Superior temporal gyrus (tissue), 1 donor: ENCODE measurements around the gene ZC3H4.
"Not testable (repeated sequence)": the region's sequence is repeated elsewhere in the genome, so short reads cannot be mapped to it uniquely, and the experiment has no call there.

Experiments
- DNase-seq: peaks from one replicate; pipeline ENCODE4 v3.0.0-alpha.2; 2016; ENCODE audit errors: extremely low spot score

ZC3H4 gene

DNA sequence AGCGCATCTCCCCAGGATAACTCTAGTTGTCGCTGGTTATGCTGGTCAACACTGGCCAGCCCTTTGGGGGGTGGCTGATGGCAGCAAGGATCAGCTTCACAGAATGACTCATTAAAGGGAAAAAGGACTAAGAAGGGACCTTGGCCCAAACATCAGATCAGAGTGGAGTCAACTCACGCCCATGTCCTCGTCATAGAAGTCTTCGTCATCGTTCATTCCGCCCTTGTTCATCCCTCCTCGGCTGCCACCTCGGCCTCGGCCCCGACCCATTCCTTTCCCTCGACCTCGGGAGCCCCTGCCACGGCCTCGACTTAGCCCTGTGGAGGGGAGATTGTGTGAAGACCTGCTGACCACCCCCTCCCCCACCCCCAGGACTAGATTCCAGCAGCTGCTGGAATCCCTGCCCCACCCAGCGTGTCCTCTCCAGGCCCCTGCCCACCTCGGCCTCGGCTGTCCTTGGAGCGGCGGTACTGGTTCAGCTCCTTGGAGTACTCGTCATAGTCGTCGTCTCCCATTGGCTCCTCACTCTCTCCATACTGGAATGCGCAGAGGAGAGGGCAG is 28.6 kb downstream of the ZC3H4 start:
- no peak for DNase-seq

DNA sequence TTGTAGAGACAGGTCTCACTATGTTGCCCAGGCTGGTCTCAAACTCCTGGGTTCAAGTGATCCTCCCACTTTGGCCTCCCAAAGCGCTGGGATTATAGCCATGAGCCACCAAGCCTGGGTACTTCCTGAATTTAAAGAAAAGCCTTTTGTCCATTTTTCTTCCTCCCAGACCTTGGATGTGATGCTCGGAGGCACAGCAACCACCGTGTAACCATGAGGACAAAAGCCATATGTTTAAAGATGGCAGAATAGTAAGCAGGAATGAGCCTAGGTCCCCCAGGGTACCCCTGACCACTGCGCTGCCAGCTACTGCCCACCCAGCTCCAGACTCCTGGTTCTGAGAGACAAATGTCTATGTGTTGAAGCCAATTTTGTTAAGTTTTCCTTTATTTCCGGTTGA is 31.1 kb downstream of the ZC3H4 start:
- no peak for DNase-seq

DNA sequence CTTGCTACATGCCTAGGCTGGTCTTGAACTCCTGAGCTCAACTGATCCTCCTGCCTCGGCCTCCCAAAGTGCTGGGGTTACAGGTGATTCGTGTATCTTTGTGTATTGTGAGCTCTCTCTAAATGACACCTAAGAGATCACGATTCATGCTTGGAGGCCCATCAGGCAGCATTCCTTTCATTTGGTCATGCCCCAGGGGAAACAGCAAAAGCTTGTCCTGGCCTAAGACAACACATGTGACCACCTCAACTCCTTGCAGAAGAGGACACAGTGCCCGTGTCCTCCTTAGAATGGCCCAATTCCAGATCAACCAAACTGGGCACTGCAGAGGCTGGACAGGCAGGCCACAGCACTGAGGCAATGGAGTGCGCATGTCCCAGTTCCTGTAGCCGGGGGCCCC is 32.5 kb downstream of the ZC3H4 start:
- no peak for DNase-seq

DNA sequence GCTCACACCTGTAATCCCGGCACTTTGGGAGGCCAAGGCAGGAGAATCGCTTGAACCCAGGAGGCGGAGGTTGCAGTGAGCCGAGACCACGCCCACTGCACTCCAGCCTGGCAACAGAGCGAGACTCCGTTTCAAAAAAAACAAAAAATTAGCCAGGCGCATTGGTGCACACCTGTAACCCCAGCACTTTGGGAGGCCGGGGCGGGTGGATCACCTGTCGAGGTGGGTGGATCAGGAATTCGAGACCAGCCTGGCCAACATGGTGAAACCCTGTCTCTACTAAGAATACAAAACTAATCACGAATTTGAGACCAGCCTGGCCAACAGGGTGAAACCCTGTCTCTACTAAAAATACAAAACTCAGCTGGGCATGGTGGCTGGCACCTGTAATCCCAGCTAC is 35.2 kb downstream of the ZC3H4 start:
- not testable (repeated sequence) for DNase-seq

DNA sequence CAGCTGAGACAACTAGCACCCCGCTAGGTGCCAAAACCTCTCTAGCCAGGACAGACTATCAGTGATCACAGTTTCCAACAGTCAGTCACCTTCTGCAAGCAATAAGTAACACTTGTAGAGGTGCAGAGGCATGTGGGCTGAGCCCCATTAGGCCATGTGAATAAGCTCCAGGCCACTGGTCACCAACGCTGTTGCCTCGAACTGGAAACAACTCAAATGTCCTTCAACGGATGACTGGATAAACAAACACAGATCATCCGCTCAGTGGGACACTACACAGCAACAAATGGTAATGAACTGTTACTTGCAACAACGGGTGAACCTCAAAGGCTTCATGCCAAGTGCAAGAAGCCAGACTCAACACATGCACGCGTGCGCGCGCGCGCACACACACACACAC is 37.6 kb downstream of the ZC3H4 start:
- no peak for DNase-seq

DNA sequence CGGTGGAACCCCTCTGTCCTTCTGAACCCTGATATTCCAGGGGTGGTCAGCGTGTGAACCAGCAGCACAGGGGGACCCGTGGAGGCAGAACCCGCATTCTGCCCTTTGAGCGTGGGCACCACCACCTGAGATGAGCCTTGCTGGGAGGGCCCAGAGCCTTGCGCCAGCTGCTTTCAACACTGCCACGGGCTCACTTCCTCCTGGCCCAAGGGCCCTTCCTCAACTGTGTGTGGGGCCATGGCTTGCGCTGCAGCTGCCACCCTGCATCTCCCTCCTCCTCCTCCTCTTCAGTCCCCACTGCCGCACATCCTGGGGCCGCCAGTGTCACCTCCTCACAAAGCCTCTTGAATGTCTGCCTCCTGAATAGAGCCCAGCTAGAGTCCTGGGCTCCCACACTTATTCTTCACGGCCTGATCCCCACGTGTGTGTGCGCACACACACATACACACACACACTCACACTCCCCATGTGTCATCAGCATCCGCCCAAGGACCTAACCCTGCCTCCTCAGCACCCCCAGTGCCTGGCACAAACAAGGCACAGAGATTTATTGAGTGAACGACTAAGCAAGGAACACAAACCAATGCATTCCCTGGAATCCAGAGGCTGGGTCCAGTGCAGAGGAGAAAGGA is 38.3 kb downstream of the ZC3H4 start:
- no peak for DNase-seq

DNA sequence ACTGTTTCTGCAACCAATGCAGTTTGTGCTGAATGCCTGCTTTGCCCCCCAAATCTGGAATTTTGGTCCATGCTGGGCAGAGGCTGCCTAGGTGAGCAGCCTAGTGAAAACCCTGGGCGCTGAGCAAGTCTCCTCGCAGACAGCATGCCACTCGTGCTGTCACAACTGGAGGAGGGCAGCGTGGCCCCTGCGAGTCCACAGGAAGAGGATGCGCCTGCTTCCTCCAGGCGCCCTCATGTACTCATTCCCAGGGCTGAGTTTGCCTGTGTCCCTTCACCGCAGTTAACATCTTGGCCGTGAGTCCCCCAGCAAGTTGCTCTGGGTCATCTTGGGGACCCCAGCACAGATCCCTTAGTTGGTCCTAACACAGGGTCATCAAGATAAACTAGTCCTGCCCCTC is 39.0 kb downstream of the ZC3H4 start:
- DNase-seq = no peak

DNA sequence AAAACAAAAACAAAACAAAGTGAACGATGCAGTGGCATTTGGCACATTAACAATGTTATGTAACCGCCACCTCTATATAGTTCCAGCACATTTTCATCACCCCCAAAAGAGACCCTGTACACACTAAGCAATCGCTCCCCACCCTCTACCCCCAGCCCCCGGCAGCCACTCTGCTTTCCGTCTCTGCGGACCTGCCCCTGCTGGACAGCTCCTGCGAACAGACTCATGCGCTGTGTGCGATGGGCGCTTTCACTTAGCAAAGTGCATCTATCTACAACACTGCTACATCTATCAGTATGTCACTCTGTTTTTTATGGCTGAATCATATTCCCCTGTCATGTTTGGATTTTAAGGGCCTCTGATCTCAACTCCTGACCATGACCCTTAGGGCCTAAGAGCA is 40.0 kb downstream of the ZC3H4 start:
- no peak for DNase-seq

DNA sequence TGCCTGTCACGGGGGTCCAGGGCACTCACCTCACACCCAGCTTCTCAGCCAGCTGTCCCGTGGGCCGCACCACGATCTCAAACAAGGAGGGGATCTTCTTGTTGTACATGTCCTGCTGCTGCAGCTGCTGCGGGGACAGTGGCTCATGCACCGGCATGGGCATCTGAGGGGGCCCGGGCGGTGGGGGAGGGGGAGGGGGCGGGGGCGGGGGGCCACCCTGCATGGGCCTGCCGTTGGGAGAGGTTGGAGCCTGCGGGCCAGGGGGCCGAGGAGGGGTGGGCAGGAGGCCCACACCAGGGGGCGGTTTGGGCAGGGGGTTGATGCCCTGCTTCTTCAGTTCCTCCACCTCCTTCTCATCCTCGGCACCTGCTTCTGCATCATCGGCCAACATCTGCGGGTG is 41.3 kb downstream of the ZC3H4 start:
- DNase-seq = no peak

DNA sequence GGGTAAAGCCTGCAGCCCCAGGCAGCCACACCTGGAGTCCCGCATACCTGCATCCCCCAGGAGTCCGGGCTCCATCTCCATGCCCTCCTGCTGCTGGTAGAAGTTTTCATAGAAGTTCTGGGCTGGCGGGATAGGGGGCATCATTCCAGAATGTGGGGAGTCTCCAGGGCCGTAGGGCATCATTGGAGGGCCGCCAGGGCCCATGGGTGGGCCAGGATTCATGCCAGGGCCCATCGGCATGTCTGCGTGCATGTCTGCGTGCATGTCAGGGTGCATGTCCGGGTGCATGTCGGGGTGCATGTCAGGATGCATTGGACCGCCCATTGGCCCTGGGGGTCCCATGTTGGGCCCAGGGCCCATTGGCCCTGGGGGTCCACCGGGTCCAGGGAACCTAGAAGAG is 41.8 kb downstream of the ZC3H4 start:
- no peak for DNase-seq

DNA sequence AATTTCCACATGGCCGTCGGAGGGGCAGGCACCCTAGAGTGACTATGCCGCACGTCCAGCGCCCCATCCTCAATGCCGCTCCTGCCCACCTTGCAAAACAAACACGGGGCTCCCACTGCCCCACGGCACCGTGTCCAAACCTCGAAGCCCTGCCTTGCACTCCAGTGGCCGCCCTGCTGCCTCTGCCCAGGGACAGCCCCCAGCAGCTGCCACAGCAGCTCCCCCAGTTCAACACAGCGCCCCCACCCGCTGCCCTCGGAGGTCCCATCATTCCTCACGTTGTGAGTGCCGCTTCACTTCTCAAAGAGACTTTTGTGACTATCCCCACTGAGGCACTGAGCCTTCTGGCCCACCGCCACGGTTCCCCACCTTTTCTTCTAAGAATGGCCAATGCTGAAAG is 42.8 kb downstream of the ZC3H4 start:
- no peak for DNase-seq

DNA sequence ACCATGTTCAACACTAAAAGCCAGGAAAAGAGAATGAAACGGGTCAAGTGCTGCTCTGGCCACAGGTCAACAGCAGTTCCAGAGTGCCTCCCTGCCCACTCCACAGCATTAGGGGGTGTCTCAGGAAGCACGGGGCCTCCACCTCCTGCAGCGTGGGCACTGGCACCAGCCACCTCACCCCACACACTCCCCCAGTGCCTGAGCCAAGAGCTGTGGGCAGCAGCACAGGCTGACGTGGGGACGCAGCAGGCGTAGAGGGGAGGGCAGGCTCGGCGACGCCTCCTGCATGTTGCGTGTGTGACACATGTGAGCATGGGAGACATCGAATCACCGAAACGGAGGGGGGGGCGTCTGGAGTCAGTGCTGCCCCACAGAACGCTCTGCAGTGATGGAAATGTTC is 43.8 kb downstream of the ZC3H4 start:
- no peak for DNase-seq

DNA sequence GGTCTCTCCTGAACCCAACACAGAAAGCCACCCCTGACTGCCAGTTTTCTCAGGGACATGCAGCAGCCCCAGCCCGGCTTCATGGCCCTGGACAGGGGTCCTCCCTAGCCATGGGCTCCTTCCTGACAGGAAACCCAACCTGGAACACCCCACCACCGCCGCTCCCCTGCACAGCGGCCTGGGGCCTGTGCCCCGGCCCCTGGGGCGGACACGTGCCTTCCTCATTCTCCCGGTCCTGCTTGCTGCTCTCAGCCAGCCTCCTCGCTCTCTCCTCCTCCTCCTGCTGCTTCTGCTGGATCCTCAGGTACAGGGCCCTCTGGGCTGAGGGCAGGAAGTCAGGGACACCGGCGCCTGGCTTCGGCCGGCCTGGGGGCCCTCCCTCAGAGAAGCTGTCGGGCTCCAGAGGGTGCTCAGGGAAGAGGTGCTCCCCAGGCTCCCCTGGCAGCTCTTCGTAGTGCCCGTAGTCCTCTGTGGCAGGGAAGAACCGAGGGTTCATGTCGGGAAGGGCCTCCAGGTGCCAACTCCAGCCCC is 44.6 kb downstream of the ZC3H4 start:
- DNase-seq = no peak

DNA sequence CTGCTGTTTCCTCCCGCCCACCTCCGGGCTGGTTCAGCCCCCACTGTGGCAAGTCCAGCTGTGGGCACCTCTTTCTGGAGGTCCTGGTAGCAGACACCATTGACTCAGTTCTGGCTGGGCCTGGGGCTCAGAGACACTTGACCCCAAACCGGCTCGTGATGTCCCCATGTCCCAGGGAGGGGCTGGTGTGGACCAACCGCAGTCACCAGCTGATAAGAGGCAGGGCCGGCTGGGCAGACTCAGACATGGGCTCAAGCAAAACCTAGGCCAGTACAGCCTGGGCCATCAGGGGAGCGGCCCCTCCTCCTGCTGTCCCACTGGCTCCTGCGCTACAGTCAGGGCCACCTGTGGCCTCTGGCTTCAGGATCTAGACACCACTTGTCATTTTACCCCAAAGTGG is 45.3 kb downstream of the ZC3H4 start:
- no peak for DNase-seq

DNA sequence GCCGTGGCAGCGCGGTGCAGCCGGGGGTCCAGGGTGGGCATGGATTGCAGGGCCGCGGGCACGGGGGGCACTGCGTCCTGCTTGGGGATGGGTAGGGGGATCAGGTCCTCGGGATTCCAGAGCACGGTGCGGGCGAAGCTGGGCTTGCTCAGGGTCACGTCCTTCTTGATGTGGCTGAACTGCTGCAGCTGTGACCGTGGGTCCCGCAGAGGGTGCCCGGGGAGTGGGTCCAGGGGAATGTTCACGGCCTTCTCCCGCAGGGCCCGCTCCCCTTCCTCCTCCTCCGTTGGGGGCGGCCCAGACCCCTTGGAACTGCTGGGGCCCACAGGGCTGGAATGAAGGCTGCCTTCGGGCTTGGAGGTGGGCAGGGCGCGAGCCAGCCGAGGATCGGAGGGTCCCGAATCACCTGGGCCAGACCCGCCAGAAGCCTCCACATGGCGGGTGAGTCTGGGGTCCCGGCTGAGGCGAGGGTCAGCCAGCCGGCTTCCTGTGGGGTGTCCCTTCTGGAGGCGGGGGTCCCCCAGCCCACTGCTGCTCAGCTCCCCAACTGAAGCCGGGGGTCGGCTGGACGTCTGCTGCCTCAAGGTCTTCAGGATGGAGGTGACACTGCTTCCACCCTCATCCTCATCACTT is 46.2 kb downstream of the ZC3H4 start:
- no peak for DNase-seq

DNA sequence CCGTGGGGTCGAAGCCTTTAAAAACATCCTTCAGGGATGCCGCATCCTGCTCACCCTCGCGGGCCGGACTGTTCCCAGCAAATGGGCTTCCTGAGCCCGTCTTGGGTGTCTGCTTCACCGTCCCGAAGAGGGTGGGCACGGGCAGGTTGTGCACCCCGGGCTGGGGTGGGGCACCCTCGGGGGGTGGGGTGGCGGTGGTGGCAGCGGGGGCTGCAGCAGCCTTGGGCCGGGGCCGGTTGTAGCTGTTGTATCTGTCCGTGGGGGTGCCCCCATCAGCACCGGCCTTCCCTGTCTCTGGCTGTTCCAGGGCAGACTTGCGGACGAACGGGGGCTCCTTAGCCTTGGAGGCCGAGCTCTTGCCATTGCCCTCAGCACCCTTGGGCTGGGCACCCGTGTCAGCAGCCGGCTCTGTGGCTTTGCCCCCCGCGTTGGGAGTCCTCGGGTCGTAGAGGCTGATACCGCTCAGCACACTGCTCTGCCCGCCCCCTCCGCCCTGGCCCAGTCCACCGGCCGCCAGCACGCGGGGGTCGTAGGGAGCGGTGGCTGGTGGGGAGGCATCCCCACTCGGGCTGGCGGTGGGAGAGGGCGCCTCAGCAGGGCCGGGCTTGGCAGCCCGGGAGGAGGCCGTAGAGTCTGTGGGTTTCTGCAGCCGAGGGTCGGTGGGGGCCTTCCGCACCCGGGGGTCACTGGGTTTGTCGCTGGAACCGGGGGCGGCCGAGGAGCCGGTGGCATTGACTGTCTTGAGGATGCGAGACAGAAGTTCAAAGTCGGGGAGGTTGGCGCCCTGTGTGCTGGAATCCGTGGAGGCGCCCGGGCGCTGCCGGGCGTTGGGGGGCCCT is 47.0 kb downstream of the ZC3H4 start:
- no peak for DNase-seq

DNA sequence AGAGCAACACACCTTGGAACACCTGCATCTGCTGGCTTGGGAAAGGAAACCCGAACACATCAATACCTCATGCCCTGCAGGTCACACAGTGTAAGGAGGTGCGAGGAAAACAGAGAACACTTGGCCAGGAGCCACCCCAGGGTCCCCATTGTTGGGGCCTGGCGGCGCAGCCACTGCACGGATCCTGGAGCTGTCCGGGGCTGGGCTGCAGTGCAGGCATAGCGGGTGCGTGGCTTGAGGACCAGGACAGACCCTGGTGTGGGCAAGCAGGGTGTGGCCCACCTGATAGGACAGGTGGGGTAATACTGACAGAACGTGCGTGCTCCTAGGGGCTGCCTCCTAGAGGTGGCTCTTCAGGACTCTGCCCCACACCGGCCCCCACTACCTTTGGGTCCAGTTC is 48.3 kb downstream of the ZC3H4 start:
- DNase-seq = no peak

DNA sequence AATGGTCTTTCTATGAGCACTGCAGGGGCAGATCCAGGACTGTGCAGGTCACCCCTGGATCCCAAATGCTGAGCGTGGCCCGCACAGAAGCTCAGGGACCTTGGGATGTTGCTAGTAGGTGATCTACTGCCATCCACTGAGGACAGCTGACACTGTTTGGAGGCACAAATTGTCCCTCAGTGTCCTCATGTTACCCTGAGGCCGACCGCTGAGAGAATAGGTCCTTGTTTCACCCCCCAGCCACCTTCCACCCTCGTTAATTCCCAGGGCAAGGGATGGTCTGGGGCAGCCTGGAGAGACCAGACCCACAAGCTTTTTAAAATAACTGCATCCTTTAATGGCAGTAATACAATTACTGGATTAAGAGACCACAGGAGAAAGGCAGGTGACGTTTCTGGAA is 49.7 kb downstream of the ZC3H4 start:
- DNase-seq = no peak

DNA sequence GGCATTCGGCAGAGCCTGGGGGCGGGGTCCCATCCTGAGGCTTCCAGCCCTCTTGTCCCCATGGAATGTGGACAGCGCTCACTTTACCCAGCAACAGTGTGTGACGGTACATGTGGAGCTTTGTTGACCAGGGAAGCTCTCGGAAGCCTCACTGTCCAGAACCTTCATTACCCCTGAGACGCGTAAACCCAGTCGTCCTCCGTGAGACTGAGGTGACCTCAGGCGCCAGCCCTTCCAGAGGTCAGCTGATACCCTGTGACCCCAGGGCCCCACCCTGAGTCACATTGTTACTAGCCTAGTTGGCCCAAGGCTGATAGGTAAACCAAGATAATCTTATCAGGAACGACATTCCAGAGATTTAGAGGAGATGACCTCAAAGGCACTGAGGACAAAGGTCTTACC is 55.0 kb downstream of the ZC3H4 start:
- no peak for DNase-seq

DNA sequence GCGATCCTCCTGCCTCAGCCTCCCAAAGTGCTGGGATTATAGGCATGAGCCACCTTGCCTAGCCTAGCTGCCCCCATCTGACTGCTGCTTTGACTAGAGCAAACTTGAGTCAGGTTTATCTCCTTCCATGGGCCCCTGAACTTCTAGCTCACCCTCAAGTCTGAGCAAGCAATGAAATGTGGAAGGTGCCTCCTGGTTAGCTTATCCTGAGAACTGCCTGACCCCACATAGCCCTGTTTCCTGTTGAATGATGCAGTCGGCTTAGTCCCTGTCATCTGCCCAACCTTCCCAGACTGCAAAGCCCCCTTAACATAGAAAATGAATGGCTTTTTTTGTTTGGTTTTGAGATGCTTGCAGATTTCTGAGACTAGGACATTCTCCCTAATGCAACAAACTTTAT is 56.2 kb downstream of the ZC3H4 start:
- no peak for DNase-seq

DNA sequence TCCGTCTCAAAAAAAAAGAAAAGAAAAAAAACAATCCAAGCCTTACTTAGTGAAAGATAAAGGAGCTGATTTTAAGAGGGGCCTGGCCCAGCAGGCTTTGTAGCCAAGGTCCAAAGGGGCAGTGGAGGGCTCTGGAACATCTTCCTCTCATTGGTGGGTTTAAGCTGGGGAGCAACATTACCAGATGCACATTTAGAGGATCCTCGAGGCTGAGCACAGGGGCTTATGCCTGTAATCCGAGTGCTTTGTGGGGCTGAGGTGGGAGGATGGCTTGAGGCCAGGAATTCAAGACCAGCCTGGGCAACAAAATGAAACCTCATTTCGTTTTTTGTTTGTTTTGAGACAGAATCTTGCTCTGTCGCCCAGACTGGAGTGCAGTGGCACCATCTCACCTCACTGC is 57.2 kb downstream of the ZC3H4 start:
- DNase-seq = no peak

DNA sequence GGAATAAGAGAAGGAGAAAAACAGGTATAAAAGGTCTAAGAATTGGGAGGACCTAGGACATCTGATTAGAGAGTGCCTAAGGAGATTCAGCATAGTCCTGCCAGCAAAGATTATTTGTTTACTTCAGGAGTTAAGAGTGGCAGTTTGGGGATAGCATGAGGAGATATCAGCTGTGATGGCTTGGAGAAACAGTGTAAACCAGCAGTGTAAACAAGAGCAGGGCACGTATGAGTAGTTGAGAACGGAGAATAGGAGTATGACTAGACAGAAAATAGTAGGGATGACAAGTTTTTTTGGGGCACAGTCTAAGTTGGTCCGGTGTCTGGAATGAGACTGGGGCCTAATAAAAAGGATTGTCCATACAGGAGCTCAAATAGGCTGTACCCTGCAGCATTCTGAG is 63.0 kb downstream of the ZC3H4 start:
- DNase-seq = not testable (repeated sequence)

DNA sequence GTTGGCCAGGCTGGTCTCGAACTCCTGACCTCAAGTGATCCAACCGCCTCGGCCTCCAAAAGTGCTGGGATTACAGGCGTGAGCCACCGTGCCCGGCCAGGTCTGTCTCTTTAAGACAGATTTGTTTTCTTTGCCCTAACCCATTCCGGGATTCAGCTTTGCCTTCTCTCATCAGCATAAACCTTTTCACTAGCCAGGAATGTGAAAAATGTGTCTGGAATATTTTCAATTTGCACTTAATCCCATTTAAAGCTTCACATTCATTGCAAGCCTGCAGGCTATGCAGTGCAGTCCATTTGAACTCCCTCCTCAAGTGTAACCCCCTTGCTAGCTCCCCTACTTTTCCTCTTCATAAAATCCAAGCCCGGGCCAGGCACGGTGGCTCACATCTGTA is 64.3 kb downstream of the ZC3H4 start:
- no peak for DNase-seq
